A172 (cell line): ENCODE data around the gene SMARCA4. TPM values are rescaled to one million over a fixed set of nuclear protein-coding genes. Genes with fewer than 3 reads are reported as not detected.

ENCODE experiments used
- DNase-seq: peaks from one replicate; pipeline ENCODE4 v3.0.0-alpha.2; 2015; ENCODE audit warnings: low spot score
- total RNA-seq: library from RNA; depleted of rRNA; stranded (reverse); fragments of >200 nt; shearing (Covaris generic); gene quantifications from 2 replicates; pipeline ENCODE4 v1.2.3, GENCODE V29; 2014

Gene SMARCA4
- total RNA-seq, 1 experiment from 2014 or later, result 194 TPM

DNA sequence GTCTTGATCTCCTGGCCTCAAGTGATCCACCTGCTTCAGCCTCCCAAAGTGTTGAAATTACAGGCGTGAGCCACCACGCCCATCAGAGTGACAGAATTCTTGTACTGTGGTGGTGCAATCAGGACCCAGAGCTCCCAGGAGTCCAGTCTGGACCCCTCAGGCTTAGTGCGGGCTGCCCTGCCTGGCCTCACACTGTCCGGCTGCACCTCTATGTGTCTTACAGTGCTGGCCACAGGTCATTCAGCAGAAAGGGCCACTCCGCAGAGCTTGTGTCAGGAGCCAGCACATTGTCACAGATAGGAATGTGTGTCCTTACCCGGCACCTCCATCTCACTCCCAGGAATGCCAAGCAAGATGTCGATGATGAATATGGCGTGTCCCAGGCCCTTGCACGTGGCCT is 49.2 kb downstream of the SMARCA4 start:
- DNase-seq, result no peak

DNA sequence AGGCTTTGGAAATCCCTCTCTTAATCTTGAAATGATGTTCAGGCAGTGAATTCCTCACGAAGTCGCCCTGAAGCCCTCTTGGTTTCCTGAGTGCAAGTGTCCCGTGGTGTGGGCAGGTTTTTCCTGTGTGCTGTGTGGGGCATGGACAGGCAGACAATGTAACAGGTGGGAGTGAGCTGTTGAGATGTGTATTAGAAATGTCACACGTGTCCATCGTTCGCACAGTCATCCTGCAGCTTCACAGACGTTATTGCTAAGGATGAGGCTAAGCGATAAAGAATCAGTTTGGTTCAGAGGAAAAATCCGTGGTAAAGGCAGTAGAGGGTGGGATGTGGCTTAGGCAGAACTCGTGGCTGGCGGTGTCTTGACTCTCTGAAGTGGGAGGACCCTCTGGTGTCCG is 51.7 kb downstream of the SMARCA4 start:
- DNase-seq, result no peak

DNA sequence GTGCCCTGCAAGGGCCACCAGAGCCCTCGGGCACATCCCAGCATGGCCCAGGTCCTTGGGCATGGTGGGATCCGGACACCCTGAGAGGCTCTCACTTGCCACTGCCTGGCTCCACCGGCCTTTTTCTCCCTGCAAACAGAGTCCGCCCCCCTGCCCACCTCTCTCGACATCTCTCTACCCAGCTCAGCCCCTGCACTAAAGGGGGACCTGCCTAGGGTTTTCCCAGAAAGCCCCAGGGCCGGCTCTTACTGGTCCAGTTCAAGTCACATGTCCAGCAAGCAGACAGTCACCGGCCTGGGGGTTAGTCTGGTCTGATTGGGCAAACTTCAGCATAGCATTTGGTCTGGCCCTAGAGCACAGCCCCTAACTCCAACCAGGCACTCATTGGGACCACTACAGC is 52.9 kb downstream of the SMARCA4 start:
- DNase-seq, result no peak

DNA sequence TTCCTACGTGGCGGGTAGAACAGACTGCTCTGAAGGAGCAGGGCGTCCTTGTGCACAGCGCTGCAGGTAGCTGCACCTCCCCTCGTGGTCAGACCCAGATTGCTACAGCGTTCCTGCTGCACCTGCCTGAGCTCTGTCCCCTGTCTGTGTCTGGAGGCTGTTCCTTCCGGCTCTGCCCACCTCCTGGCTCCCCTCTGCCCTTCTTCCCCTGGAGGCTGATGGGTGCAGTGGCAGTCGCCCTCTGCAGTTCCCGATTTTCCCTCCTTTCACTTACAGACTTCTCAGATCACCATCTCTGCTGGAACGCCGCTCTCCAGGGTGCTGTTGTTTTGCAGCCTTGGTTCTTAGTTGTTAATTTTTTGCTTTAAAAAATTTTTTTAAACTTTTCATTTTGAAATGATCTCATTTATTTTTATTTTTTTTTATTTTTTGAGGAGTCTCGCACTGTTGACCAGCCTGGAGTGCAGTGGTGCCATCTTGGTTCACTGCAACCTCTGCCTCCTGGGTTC is 53.6 kb downstream of the SMARCA4 start:
- DNase-seq, result no peak

DNA sequence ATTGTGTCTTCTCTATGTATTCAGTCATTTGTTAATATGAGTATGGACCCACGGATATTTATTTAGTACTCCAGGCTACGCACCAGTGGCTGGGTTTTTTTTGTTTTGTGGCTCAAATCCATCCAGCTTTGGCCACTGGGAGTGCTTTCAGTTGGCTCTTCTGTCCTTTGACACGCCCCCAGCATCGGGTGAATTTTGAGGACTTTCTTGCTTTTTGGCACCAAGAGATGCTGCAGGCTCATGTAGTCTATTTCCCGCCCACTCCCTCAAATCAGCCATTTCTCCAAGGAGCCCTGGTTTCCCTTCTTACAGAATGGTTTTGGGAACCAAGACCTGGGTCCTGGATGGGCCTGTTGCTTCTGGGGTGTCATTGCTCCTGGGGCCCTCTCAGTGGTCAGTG is 55.8 kb downstream of the SMARCA4 start:
- DNase-seq, result no peak

DNA sequence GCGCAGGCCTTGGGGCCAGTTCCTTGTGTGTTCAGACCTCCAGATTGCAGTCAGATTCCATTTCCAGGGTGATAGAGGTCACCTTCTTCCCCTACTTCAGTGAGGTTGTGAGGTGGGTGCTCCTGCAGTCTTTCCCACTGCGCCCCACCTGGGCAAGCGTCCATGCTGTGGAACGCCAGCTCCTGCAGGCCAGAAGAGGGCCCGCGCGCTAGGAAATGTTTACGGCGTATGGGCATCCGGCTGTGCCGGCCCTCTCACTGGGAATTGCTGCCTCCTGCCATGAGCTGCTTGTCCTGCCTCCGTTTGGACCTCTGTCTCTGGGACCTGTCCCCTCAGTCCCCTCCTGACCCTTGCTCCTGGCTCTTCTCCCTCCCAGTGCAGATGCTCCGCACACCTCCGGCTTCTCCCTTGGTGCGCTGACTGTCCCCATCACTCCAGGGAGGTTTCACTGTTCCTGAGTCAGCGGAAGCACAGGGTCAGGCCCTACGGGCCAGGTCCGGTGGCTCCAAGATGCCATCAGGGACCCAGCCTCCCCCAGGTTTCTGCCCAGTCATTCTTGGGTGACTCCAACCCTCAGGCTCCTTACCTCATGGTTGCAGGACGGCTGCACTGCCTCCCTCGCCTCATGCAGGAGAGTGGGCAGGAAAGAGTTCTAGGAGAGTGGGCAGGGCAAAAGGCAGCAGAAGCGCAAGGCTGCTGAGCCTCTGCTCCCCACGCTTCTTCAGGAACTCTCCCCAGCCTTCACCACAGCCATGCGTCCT is 56.6 kb downstream of the SMARCA4 start:
- DNase-seq, result peak; percentile 12

DNA sequence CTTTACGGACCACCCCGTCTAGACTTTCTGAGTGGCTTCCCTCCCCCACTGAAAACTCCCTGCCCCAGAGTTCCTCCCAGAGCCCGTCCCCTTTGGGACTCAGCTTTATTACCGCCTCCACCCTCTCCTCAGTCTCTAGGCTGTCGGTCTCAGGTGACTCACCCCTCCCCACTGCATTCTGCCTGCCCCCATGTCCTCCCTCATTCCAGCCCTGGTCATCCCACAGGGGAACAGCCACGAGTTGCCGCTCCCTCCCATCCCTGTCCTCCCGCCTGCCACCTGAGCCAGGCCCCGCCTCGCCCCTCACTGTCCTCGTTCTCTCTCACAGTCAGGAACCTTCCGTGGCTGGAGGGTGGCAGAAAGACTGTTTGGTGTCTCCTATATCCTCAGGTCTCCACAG is 57.3 kb downstream of the SMARCA4 start:
- peak; percentile 82 for DNase-seq

DNA sequence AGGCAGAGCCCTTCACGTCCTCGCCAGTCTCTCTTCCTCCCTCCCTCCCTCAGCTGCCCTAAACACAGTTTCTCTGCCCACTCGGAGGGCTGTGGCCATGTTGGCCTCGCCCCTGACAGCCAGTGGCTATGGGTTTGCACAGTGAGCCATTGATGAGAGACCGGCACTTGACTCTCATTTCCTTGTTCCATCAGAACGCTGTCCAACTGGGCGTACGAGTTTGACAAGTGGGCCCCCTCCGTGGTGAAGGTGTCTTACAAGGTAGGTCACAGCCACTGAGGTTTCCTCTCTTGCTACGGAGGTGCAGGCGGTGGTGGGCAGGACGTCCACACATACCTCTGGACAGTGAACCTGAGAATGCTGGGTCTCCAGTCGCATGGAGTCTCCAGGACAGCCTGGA is 57.9 kb downstream of the SMARCA4 start:
- no peak for DNase-seq

DNA sequence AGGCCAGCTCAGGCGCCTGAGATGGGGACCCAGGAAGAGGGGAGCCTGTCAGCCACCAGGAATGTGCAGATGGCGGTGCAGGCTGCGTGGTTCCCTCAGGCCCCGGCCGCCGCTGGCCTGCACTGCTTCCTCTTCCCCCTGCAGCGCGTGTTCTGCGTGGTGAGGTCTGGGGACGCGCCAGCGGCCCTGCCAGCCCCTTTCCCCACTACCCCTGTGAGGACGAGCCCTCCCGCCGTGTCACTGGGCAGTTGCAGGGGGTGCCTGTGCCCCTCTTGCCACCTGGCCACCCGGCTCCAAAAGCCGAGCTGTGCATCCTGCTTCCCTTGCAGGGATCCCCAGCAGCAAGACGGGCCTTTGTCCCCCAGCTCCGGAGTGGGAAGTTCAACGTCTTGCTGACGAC is 58.4 kb downstream of the SMARCA4 start:
- no peak for DNase-seq

DNA sequence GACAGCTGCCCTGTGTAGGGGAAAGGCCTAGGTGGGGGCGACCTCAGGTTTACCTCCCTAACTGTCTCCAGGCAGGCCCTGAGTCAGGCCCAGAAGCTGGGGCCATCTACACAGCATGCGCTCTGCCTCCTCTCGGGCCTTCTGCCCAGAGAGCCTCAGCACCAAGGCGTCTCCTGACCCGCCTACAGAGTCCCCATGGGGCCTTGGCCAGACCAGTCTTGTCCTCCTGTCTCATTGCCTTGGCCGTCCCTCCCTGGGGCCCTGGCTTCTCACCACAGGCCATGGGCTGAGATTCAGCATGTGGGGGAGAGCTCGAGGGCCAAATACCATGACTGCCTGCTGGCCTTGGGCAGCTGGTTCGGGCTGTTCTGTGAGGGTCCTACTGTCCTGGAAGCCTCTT is 59.0 kb downstream of the SMARCA4 start:
- DNase-seq, result no peak

DNA sequence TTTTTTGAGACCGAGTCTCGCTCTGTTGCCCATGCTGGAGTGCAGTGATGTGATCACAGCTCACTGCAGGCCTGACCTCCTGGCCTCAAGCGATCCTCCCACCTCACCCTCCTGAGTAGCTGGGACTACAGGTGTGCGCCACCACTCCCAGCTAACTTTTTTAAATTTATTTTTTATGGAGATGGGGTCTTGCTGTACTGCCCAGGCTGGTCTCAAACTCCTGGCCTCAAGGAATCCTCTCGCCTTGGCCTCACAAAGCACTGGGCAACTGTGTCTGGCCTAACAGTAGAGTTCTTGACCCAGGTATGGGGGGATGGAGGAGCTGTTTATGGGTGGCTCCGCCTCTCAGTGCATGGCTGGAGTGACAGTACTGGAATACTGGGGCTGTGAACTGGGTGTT is 59.6 kb downstream of the SMARCA4 start:
- no peak for DNase-seq

DNA sequence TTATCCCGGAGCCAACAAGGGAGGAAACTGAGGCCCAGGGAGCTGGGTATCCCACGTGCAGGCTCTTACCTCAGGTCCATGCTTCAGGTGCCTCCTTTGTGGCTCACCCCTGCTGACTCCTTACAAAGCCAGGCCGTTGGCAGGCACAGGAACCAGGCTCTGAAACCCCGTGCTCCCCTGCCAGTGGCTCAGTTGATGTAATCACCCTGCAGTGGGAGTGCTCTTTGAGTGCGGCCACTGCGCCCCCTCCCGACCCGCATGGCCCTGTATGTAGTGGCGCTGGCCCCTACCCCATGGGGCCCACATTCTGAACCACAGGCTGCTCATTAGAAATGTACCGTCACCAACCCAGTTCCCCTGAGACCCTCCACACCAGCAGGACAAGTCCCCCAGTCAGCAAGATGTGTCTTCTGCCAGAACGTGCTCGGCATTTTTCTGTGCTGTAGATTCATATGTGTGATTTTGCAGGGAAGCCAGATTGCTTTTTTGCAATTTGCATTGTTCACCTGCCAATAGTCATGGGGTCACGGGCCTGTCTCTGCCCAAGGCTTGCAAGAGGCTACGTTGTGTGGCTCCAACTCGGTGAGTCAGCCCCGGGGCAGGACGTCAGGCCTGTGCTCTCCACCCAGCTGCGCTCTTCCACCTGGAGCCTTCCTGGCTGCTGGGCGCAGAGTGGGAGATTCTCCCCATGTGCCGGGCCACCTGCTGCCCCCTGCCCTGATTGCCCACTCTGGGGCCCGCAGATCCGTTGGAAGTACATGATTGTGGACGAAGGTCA is 60.3 kb downstream of the SMARCA4 start:
- DNase-seq, result no peak

DNA sequence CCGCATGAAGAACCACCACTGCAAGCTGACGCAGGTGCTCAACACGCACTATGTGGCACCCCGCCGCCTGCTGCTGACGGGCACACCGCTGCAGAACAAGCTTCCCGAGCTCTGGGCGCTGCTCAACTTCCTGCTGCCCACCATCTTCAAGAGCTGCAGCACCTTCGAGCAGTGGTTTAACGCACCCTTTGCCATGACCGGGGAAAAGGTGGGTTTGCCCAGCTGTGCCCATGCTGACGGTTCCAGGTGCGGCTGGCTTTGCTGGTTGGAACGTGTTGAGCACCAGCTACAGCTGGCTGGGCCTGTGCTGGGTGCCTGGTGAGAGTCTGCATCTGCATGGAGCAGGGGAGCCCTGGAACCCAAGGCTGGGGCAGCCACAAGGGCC is 60.9 kb downstream of the SMARCA4 start:
- DNase-seq, result no peak

DNA sequence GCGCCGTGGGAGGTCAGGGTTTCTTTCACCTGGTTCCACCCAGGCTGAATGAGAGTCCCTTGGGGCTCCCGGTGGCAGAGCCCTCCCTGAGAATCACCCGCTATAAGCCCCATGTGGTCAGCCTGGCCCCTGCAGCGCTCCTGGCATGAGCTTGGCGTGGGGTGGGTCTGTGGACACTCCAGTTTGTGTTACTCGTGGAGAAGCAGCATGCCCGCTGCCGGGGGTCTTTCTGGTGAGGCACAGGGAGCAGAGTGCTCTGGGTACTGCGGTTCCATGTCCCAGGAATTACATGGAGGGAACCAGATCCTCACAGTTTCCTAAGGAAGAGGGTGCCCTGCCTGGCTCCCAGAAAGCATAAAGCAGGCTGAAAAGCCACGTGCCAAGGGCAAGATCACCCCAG is 62.2 kb downstream of the SMARCA4 start:
- no peak for DNase-seq

DNA sequence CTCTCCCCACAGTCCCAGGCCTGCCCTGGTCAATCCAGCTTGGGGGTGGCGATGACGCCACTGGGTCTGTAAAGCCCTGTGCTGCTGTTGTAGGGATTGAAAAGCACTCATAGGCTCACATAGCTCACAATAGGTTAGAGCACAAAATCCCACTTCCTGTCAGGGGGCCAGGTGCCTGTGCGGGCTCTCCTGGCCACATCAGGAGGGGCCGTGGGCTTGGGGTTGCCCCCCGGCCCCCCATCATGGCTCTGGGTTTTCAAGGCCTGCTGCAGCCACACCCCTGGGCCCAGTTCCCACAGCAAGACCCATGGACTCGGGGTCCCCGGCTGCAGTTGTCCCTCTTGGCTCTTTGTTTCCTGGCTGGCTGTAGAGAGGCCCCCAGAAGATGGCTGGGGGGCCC is 62.9 kb downstream of the SMARCA4 start:
- DNase-seq, result no peak

DNA sequence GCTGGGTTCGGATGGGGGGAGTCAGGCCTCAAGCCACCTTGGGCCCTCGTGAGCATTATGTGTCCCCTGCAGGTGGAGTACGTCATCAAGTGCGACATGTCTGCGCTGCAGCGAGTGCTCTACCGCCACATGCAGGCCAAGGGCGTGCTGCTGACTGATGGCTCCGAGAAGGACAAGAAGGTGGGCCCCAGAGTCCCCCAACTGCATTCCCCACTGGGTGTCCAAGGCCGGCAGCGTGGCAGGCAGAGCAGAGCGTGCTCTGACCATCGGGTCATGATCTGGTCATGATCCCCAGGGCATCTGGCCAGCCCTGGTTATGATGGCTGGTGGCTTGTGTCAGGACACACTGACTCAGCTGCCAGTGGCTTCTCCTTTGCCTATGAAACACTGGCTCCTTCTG is 63.4 kb downstream of the SMARCA4 start:
- no peak for DNase-seq

DNA sequence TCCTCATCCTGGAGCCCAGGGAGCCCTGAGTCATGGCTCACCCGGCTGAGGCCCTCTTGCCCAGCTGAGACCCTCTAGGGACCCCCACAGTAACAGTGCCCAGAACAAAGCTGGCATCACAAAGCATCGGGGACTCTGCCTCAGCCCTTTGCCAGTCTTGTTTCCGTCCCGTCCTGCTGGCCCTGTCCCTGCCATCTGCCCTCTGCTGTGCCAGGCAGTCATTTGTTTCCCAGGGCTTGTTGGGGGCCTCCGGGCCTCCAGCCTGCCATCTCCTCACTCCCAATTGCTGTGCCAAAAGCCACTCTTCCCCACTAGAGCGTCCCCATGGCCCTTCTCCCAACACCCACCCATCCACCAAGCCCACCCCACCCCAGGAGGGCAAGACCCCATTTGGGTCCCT is 64.2 kb downstream of the SMARCA4 start:
- no peak for DNase-seq

DNA sequence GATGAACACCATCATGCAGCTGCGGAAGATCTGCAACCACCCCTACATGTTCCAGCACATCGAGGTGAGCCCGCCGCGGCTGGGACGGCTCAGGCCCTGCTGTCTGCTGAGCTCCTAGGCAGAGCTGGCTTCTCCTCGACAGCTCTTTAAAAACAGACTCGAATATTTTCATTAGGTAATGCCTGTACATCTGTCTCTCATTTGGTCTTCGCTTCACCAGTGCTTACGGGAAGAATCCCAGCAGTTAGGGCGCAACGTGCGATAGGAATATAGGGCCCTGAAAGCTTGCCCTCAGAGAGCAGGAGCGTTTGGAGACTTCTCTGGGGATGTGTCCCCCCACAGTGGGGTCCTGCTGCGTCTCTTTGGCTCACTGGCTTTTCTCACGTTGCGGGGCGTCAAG is 64.6 kb downstream of the SMARCA4 start:
- DNase-seq, result no peak

DNA sequence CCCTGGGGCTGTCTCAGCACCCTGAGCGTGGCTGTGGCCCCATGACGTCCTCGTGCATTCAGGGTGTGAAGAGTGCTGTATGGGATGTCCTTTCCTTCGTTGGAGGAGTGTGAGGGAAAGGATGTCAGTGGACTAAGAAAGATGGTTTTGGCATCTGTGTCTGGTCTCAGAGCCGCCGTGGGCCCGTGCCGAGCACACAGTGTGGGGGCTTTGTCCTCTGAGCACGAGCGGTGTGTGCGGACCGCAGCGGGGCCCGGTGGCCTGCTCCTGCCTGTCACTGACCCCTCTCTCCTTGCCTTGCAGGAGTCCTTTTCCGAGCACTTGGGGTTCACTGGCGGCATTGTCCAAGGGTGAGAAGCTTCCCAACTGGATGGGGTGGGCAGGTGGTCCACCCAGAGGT is 65.2 kb downstream of the SMARCA4 start:
- DNase-seq, result no peak

DNA sequence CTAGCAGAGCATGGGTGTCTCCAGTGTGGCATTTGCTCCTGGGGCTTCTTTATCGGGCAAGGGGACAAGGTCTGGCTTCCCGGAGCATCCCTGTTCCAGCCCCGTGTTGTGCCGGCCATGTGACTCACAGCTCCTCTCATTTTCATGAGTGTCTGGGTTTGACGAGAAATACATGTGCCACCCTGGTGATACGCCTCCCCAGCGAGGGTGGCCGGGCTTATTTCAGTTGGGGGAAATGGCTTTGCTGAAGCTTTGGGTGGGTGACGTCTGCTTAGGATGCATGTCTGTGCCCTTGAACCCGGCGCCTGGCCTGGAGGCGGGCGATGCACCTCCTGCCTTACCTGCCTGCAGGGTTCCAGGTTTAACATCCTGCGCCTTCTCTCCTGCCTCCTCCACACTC is 66.6 kb downstream of the SMARCA4 start:
- DNase-seq, result no peak

DNA sequence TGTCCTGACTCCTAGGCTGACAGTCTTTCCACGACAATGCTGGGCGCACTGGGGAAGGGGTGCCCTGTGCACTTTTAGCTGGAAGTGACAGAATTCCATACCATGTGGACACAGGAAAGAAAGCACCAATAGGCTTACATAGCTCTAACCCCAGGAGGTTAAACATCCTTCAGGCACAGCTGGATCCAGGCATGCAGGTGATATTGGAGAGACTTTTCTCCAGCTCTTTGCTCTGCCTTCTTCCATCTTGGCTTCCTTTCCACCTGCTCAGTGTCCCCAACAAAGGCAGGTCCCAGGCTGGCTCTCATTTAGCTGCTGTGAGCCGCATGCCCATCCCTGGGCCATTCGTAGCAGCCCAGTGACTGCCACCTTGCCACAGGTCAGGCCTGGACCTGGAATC is 67.3 kb downstream of the SMARCA4 start:
- DNase-seq, result no peak

DNA sequence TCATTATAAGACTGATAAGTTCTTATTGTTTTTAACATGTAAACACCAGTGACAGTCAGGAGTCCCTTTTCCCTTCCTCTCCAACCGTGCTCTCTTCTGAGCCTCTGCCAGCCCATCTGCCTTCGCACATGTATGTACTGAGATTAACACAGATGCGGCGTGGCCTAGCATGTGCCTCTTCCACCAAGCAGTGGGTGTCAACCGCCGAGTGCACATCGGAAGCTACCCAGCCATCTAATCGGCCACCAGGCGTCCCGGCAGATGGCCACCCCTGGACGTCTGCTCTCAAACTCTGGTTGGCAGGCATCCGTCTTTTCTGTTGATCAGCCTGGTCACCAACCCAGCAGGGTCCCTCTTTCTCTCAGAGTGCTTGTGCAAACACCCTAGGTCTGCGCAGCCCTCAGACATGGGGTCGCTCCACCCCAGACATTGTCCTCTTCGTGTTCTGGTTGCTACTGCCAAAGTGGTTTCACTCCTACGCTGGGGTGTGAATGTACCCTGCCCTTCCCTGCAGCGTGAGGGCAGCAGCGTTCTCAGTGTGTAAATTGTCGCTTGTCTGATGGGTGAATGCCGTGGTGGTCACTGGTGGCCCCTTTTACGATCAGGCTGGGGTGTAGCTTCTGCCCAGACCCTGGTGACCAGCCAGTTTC is 70.7 kb downstream of the SMARCA4 start:
- DNase-seq, result no peak

DNA sequence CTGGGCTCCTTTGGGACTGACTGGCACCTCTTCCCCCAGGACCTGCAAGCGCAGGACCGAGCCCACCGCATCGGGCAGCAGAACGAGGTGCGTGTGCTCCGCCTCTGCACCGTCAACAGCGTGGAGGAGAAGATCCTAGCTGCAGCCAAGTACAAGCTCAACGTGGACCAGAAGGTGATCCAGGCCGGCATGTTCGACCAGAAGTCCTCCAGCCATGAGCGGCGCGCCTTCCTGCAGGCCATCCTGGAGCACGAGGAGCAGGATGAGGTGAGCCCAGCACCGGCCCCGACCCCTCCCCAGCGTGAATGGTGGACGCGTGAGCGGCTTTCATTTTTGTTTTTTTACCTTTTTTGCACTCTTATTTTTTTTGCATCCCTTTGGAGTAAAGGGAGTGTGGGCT is 72.4 kb downstream of the SMARCA4 start:
- DNase-seq, result no peak
